BE2C (cell line): ENCODE results near the gene GID4. TPM values are rescaled to one million over a fixed set of nuclear protein-coding genes. Genes with fewer than 3 reads are reported as not detected.

Experiments used
- DNase-seq: peaks from one replicate; pipeline ENCODE4 v3.0.0-alpha.2; 2020
- H3K27me3 ChIP-seq: fragments of 250-450 bp; sonication (Bioruptor Pico); 2 replicates; pipeline ENCODE4 v1.5.1; 2020; ENCODE audit warnings: mild to moderate bottlenecking
- H3K36me3 ChIP-seq: fragments of 250-450 bp; sonication (Bioruptor Pico); 2 replicates; pipeline ENCODE4 v1.5.1; 2020; ENCODE audit warnings: mild to moderate bottlenecking
- H3K4me1 ChIP-seq: fragments of 250-450 bp; sonication (Bioruptor Pico); 2 replicates; pipeline ENCODE4 v1.5.1; 2020
- H3K4me3 ChIP-seq: 2 replicates; pipeline ENCODE4 v1.5.1; 2011; ENCODE audit warnings: low read depth, low read length
- H3K9me3 ChIP-seq: fragments of 250-450 bp; sonication (Bioruptor Pico); 2 replicates; pipeline ENCODE4 v1.5.1; 2020
- polyA plus RNA-seq: library from polyadenylated mRNA; unstranded; fragments of >200 nt; gene quantifications from one replicate; pipeline ENCODE4 v1.2.1, GENCODE V29; 2012; ENCODE audit warnings: low read depth, missing spikeins; ENCODE audit not compliant: insufficient read length, insufficient read depth
- TF ChIP-seq, protein P1 (sequence below): IDR thresholded peaks from 2 replicates; pipeline ENCODE4 v1.5.1; 2012; ENCODE audit warnings: mild to moderate bottlenecking, low read depth, low read length

GID4 gene
- polyA plus RNA-seq: 2.6 TPM

DNA sequence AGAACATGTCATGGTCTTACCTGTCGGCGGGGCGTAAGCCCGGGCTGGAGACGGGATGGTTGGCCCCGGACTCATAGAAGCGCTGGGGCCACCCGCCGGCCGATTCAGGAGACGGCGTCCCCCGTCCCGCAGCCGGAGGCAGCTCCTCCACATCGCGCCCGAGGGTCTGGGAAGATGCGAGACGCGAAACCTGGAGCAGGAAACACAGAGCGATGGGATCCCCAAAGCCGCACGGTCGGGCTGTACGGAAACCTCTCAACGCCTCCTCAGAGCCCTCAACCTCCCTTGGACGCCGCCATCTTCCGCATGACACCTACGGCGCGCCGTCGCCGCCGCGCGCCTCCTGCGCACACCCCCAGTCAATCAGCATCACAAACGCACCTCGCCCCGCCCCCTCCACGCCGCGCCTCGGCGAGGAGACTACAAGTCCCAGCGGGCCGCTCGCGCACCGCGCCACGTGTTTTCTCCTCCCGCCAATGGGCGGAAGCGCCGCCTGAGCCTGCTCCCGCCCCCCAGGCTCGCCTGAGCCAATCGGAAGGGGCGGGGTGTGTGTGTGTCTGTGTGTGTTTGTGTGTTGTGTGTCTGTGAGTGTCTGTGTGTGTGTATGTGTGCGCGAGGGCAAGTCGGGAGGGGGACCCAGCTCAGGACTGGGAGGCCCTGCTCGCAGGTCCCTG, at the start of gene GID4, which contains the start of gene ATPAF2:
Gene GID4 (plus strand): TSS at position 548 of the 674 bp plus-strand sequence. CDS start 57 bp downstream, at position 605.
Gene ATPAF2 (minus strand): TSS at position 308 of the 674 bp plus-strand sequence. CDS start 155 bp downstream, at position 153.
- H3K36me3 ChIP-seq: no peaks in the 10 kb centered on the region
- peak within 1 kb of the TSS; percentile 81 for H3K4me3 ChIP-seq
- H3K4me1 ChIP-seq: no peaks in the 10 kb centered on the region
- DNase-seq: peak; percentile 98
- H3K27me3 ChIP-seq: no peaks in the 10 kb centered on the region
- H3K9me3 ChIP-seq: no peaks in the 10 kb centered on the region
- TF ChIP-seq, protein P1, sequence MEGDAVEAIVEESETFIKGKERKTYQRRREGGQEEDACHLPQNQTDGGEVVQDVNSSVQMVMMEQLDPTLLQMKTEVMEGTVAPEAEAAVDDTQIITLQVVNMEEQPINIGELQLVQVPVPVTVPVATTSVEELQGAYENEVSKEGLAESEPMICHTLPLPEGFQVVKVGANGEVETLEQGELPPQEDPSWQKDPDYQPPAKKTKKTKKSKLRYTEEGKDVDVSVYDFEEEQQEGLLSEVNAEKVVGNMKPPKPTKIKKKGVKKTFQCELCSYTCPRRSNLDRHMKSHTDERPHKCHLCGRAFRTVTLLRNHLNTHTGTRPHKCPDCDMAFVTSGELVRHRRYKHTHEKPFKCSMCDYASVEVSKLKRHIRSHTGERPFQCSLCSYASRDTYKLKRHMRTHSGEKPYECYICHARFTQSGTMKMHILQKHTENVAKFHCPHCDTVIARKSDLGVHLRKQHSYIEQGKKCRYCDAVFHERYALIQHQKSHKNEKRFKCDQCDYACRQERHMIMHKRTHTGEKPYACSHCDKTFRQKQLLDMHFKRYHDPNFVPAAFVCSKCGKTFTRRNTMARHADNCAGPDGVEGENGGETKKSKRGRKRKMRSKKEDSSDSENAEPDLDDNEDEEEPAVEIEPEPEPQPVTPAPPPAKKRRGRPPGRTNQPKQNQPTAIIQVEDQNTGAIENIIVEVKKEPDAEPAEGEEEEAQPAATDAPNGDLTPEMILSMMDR: no peak

DNA sequence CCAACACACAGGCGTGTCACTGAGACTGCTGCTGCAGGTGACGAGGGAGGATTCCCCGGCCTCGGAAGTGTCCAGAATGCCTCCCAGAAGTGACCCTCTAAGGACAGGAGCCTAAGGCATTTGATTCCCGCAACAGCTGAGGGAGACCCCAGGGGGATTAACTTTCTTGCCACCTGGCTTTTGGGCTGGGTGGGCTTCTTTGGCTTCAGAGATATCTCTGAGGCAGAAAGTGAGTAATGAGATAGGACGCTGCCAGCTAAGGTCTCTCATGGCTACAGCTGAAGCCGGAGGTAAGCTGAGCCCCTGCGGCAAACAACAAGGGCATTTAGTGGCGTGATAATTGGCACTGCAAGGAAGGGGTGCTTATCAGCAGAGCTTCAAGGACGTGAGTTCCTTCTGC, 49.6 kb upstream of the GID4 start:
- no peak for DNase-seq
- no peaks in the 10 kb centered on the region for H3K27me3 ChIP-seq
- H3K4me3 ChIP-seq: no peak overlapping the region
- H3K4me1 ChIP-seq: peaks cover 3% of the 10 kb centered on the region; the same call in 1 of the 2 replicates
- H3K9me3 ChIP-seq: no peaks in the 10 kb centered on the region
- H3K36me3 ChIP-seq: no peaks in the 10 kb centered on the region
- TF ChIP-seq, protein P1: no peak

DNA sequence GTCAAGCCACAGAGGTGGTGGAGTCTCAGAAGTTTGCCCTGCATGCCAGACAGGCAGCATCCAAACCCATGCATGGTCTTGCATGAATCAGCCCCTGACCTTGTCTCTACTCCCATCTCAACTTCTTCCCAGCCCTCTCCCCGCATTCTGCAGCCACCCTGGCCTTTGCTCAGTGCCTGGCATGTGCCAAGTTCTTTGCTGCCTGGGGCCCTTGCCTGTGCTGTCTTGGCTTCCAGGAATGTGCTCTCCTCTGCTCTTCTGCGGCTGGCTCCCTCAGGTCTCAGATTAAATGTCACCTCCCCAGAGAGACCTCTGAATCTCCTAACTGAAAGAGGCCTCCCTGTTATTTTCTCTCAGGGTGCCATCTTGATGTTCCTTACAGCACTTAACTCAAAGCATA, 48.9 kb upstream of the GID4 start:
- H3K36me3 ChIP-seq: no peaks in the 10 kb centered on the region
- H3K4me3 ChIP-seq: no peak overlapping the region
- peaks cover 4% of the 10 kb centered on the region; the same call in 1 of the 2 replicates for H3K4me1 ChIP-seq
- no peaks in the 10 kb centered on the region for H3K27me3 ChIP-seq
- H3K9me3 ChIP-seq: no peaks in the 10 kb centered on the region
- TF ChIP-seq, protein P1: no peak
- no peak for DNase-seq

DNA sequence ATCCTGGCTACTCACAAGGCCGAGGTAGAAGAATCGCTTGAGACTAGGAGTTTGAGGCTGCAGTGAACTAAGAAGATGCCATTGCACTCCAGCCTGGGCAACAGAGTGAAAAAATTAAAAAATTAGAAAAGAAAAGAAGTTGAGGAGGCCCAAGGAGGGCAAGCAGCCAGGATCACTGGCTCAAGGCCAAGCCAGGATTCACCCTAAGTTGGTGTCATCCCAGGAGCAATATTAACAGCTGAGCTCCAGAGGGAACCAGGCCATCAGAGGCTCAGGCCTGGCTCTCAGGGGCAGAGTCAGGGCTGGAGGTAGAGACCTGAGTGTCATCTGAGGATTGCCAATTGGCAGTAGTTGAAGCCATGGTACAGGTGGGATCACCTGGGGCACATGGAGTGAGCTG, 45.8 kb upstream of the GID4 start:
- H3K27me3 ChIP-seq: no peaks in the 10 kb centered on the region
- peaks cover 4% of the 10 kb centered on the region; the same call in 1 of the 2 replicates for H3K4me1 ChIP-seq
- H3K4me3 ChIP-seq: no peak overlapping the region
- H3K36me3 ChIP-seq: no peaks in the 10 kb centered on the region
- TF ChIP-seq, protein P1: no peak
- no peak for DNase-seq
- no peaks in the 10 kb centered on the region for H3K9me3 ChIP-seq

DNA sequence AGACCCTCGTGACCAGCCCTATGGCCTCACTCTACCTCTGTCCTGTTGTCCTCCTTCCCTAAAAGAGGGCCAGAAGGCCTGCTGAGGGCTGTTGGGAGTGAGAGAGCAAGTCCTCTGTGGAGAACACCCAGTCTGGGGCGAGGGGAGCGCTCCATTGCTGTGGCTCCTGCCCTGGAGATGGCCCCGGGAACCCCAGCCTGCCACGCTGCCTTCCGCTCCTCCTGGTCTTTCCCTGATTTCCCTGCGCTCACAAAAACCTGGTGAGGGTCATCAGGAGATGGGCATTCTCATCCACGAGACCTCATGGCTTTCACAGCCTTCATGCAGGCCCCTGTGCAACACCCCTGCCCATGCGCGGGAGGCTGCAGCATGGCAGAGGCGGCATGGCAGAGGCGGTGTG, 45.4 kb upstream of the GID4 start:
- no peak for DNase-seq
- H3K27me3 ChIP-seq: no peaks in the 10 kb centered on the region
- peaks cover 4% of the 10 kb centered on the region; the same call in 1 of the 2 replicates for H3K4me1 ChIP-seq
- no peaks in the 10 kb centered on the region for H3K36me3 ChIP-seq
- H3K9me3 ChIP-seq: no peaks in the 10 kb centered on the region
- H3K4me3 ChIP-seq: no peak overlapping the region
- TF ChIP-seq, protein P1: no peak
